OCI-LY7 (cell line): ENCODE results near the gene CNOT4. TPM values are rescaled to one million over a fixed set of nuclear protein-coding genes. Genes with fewer than 3 reads are reported as not detected.

ENCODE experiments used
- BruUV-seq: library from RNA; stranded (reverse); fragments of 400-500 nt; replicated peaks from 2 replicates; lab custom pipeline; 2021; lab: Mats Ljungman, UMichigan
- CTCF ChIA-PET: fragments of 300-600 bp; sonication (Branson Sonifier 250); formaldehyde crosslinking; loops from one replicate; lab custom pipeline; 2022; ENCODE audit warnings: antibody characterized with exemption; ENCODE audit not compliant: unreplicated experiment; lab: Charles Lee
- POLR2A ChIA-PET: fragments of 300-600 bp; sonication (Branson Sonifier 250); formaldehyde crosslinking; loops from one replicate; lab custom pipeline; 2022; ENCODE audit warnings: antibody characterized with exemption; lab: Charles Lee
- DNase-seq: peaks from one replicate; pipeline ENCODE4 v3.0.0-alpha.2; 2015; ENCODE audit warnings: low spot score
- H2AFZ ChIP-seq: fragments of 200-600 bp; sonication (generic), shearing (Covaris generic); 2 replicates; pipeline ENCODE4 v1.6.1; 2014; ENCODE audit warnings: mild to moderate bottlenecking, antibody characterized with exemption, low read length, moderate library complexity
- H3K27ac ChIP-seq: fragments of 200-600 bp; sonication (generic); 2 replicates; pipeline ENCODE4 v1.5.1; 2014; ENCODE audit warnings: mixed run types, low read depth, mild to moderate bottlenecking, moderate library complexity, low read length, inconsistent platforms; ENCODE audit not compliant: poor library complexity, severe bottlenecking
- H3K36me3 ChIP-seq: fragments of 200-600 bp; sonication (generic); 2 replicates; pipeline ENCODE4 v1.6.1; 2014; ENCODE audit warnings: mild to moderate bottlenecking, antibody characterized with exemption, low read length, moderate library complexity, mixed read lengths; ENCODE audit not compliant: insufficient read depth
- H3K4me1 ChIP-seq: fragments of 200-600 bp; sonication (generic); 2 replicates; pipeline ENCODE4 v1.5.1; 2014; ENCODE audit warnings: mild to moderate bottlenecking, low read length; ENCODE audit not compliant: insufficient read depth, poor library complexity, severe bottlenecking
- H3K4me2 ChIP-seq: fragments of 200-600 bp; sonication (generic); 2 replicates; pipeline ENCODE4 v1.6.1; 2014; ENCODE audit warnings: mild to moderate bottlenecking, low read length
- H3K4me3 ChIP-seq: fragments of 200-600 bp; sonication (generic); 2 replicates; pipeline ENCODE4 v1.5.1; 2014; ENCODE audit warnings: mild to moderate bottlenecking, low read depth, low read length; ENCODE audit not compliant: poor library complexity, severe bottlenecking
- H3K79me2 ChIP-seq: fragments of 200-600 bp; sonication (generic); 2 replicates; pipeline ENCODE4 v1.6.1; 2016; ENCODE audit warnings: low read depth, mild to moderate bottlenecking, low read length, moderate library complexity, mixed read lengths; ENCODE audit not compliant: insufficient read depth
- H3K9me2 ChIP-seq: fragments of 200-600 bp; sonication (generic); 2 replicates; pipeline ENCODE4 v1.6.1; 2016; ENCODE audit warnings: mild to moderate bottlenecking, low read length, mixed read lengths; ENCODE audit not compliant: insufficient read depth
- H3K9me3 ChIP-seq: fragments of 200-600 bp; sonication (generic); 2 replicates; pipeline ENCODE4 v1.6.1; 2014; ENCODE audit warnings: mild to moderate bottlenecking, mixed run types, low read length, mixed read lengths
- H4K20me1 ChIP-seq: fragments of 200-600 bp; sonication (generic); 2 replicates; pipeline ENCODE4 v1.6.1; 2014; ENCODE audit warnings: mild to moderate bottlenecking, antibody characterized with exemption, low read length, moderate library complexity, mixed read lengths; ENCODE audit not compliant: insufficient read depth
- EZH2phosphoT487 ChIP-seq: fragments of 200-600 bp; sonication (generic); IDR thresholded peaks from 2 replicates; pipeline ENCODE4 v1.6.1; 2018; ENCODE audit warnings: low read depth, borderline replicate concordance, mild to moderate bottlenecking, mixed run types, antibody characterized with exemption, low read length, moderate library complexity, mixed read lengths
- intact Hi-C: fragments of 100-400 bp; cut with micrococcal nuclease; formaldehyde crosslinking; loops from one replicate; pipeline ENCODE4 v1.10.0; 2022; ENCODE audit not compliant: unreplicated experiment
- total RNA-seq, 2 experiments: library from RNA; depleted of rRNA in 1 of 2; stranded (reverse); fragments of >200 nt in 1 of 2; shearing (Covaris generic) in 1 of 2; gene quantifications; 2 replicates each; pipeline ENCODE4 v1.2.3, GENCODE V29; 2014 to 2022
- TF ChIP-seq, protein P1 (sequence below): fragments of 200-600 bp; sonication (generic); conservative IDR thresholded peaks from 2 replicates; pipeline ENCODE4 v1.5.1; 2014; ENCODE audit warnings: mild to moderate bottlenecking, antibody characterized with exemption, low read length, moderate library complexity, mixed read lengths

Gene CNOT4
- total RNA-seq, 2 experiments from 2014 or later = 18.7 to 21.9 TPM

GRCh38 chr7:135508883-135509588, 866 bp downstream of the CNOT4 start:
- H2AFZ ChIP-seq = peak overlapping the region; percentile 26; the same call in 1 of the 2 replicates
- H4K20me1 ChIP-seq = peaks cover 23% of the 10 kb centered on the region
- no peaks in the 10 kb centered on the region for H3K9me3 ChIP-seq
- H3K27ac ChIP-seq = peak overlapping the region; percentile 71
- H3K4me1 ChIP-seq = peaks cover 28% of the 10 kb centered on the region
- BruUV-seq = no TSS peak
- peak overlapping the region; percentile 97 for H3K4me2 ChIP-seq
- ChIA-PET POLR2A (interaction anchor here (0.6 to 1.1 kb wide), 5 partner anchors 16 to 1263 kb away, joined by 3 to 4 read pairs (median 3); no protein-coding TSS in a partner anchor), CTCF (interaction anchor here (0.6 kb wide), 1 partner anchor 224 kb away, joined by 4 read pairs; no protein-coding TSS in a partner anchor)
- H3K79me2 ChIP-seq = peaks cover 55% of the 10 kb centered on the region
- no peaks in the 10 kb centered on the region for H3K9me2 ChIP-seq
- intact Hi-C loops = loop anchor here (5.0 kb wide), 1 partner anchor 468 kb away; the partner anchor contains the start of gene MTPN
- peak overlapping the region; percentile 97 for H3K4me3 ChIP-seq
- no peak for TF ChIP-seq EZH2phosphoT487
- TF ChIP-seq, protein P1, sequence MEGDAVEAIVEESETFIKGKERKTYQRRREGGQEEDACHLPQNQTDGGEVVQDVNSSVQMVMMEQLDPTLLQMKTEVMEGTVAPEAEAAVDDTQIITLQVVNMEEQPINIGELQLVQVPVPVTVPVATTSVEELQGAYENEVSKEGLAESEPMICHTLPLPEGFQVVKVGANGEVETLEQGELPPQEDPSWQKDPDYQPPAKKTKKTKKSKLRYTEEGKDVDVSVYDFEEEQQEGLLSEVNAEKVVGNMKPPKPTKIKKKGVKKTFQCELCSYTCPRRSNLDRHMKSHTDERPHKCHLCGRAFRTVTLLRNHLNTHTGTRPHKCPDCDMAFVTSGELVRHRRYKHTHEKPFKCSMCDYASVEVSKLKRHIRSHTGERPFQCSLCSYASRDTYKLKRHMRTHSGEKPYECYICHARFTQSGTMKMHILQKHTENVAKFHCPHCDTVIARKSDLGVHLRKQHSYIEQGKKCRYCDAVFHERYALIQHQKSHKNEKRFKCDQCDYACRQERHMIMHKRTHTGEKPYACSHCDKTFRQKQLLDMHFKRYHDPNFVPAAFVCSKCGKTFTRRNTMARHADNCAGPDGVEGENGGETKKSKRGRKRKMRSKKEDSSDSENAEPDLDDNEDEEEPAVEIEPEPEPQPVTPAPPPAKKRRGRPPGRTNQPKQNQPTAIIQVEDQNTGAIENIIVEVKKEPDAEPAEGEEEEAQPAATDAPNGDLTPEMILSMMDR = no peak
- peaks cover 9% of the 10 kb centered on the region for H3K36me3 ChIP-seq
- DNase-seq = peak; percentile 70

- no peaks in the 10 kb centered on the region for H3K9me2 ChIP-seq
- no peak overlapping the region for H3K4me3 ChIP-seq
- no peak overlapping the region for H3K4me2 ChIP-seq
- no peak for DNase-seq
- no TSS peak for BruUV-seq
- TF ChIP-seq, protein P1 = 0 out of 2 replicates have a peak, but pooled peaks have one; percentile 14
- TF ChIP-seq EZH2phosphoT487 = no peak
- no peaks in the 10 kb centered on the region for H3K4me1 ChIP-seq
- peaks cover 5% of the 10 kb centered on the region; the same call in 1 of the 2 replicates for H4K20me1 ChIP-seq
- intact Hi-C loops = no loop called here
- H3K9me3 ChIP-seq = no peaks in the 10 kb centered on the region
- CTCF ChIA-PET = interaction anchor here (0.9 kb wide), 1 partner anchor 28 kb away, joined by 3 read pairs; no protein-coding TSS in a partner anchor
- no peak overlapping the region for H3K27ac ChIP-seq
- H2AFZ ChIP-seq = no peak overlapping the region
- peaks cover 15% of the 10 kb centered on the region for H3K36me3 ChIP-seq
- POLR2A ChIA-PET = interaction anchor here (1.0 kb wide), 2 partner anchors 15 to 20 kb away, joined by 3 read pairs; no protein-coding TSS in a partner anchor
- peaks cover 96% of the 10 kb centered on the region for H3K79me2 ChIP-seq
Measured at GRCh38 chr7:135501402-135501801, 8.5 kb downstream of the CNOT4 start.
